ENCODE results near the gene CTSE. TPM values are rescaled to one million over a fixed set of nuclear protein-coding genes. Genes with fewer than 3 reads are reported as not detected.

CTSE gene
- total and polyA plus RNA-seq, 2 of the 8 experiments (the other 6 are each of a cell fraction or from before 2014, with no cell fraction given): 0.03 TPM; not detected in 1

GRCh38 chr1:205971082-205971481, 52.6 kb downstream of the CTSE start (continued):
- TF ChIP-seq, protein P1, sequence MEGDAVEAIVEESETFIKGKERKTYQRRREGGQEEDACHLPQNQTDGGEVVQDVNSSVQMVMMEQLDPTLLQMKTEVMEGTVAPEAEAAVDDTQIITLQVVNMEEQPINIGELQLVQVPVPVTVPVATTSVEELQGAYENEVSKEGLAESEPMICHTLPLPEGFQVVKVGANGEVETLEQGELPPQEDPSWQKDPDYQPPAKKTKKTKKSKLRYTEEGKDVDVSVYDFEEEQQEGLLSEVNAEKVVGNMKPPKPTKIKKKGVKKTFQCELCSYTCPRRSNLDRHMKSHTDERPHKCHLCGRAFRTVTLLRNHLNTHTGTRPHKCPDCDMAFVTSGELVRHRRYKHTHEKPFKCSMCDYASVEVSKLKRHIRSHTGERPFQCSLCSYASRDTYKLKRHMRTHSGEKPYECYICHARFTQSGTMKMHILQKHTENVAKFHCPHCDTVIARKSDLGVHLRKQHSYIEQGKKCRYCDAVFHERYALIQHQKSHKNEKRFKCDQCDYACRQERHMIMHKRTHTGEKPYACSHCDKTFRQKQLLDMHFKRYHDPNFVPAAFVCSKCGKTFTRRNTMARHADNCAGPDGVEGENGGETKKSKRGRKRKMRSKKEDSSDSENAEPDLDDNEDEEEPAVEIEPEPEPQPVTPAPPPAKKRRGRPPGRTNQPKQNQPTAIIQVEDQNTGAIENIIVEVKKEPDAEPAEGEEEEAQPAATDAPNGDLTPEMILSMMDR (IDR thresholded peaks at IDR 0.05; ENCODE audit: control extremely low read depth in 1 of 3, insufficient read depth in 1 of 3, low read depth in 1 of 3, low read length in 3 of 3): no peak
- TF ChIP-seq MAX (IDR thresholded peaks at IDR 0.05) (no peak), SRF (IDR thresholded peaks at IDR 0.05; ENCODE audit: low read depth, low read length) (no peak), CBX8 (IDR thresholded peaks at IDR 0.05; ENCODE audit: borderline replicate concordance, low read depth, low read length) (no peak)

All from H1 (cell line).